K562 treated with DMSO at 1 percent for 4 hours (cell line): ENCODE results near the gene GALNT17. TPM values are rescaled to one million over a fixed set of nuclear protein-coding genes. Genes with fewer than 3 reads are reported as not detected.

Experiments
- total RNA-seq: library from RNA; unstranded; fragments of 300-600 nt; gene quantifications from 2 replicates; pipeline ENCODE4 v1.2.3, GENCODE V29; 2022; ENCODE audit not compliant: insufficient read depth

GALNT17 gene
- 0.25 TPM in 1 of 2 replicates, not detected in the other for total RNA-seq

GRCh38 chr7:71132127-71132376, at the start of gene GALNT17:
Gene GALNT17 (plus strand): TSS chr7:71132144.

